GM12892 (cell line): ENCODE measurements around the gene TMED9. TPM values are rescaled to one million over a fixed set of nuclear protein-coding genes. Genes with fewer than 3 reads are reported as not detected.

ENCODE experiments used
- DNase-seq: peaks from one replicate; pipeline ENCODE4 v3.0.0; 2011; ENCODE audit not compliant: insufficient read length
- FAIRE-seq: peaks from 2 replicates; lab custom pipeline; 2011; peaks lifted over from hg19 to GRCh38; lab: Jason Lieb, UNC
- POLR2A ChIP-seq: IDR thresholded peaks from 2 replicates; pipeline ENCODE4 v1.6.1; 2011; ENCODE audit warnings: low read depth, low read length, control low read depth
- POLR2AphosphoS5 ChIP-seq: IDR thresholded peaks from 2 replicates; pipeline ENCODE4 v1.6.1; 2011; ENCODE audit warnings: low read depth, low read length, control low read depth
- TAF1 ChIP-seq: IDR thresholded peaks from 2 replicates; pipeline ENCODE4 v1.6.1; 2011; ENCODE audit warnings: low read depth, mild to moderate bottlenecking, control low read depth, low read length, borderline replicate concordance
- polyA plus RNA-seq: library from polyadenylated mRNA; unstranded; fragments of >200 nt; gene quantifications from one replicate; pipeline ENCODE4 v1.2.1, GENCODE V29; 2012; ENCODE audit warnings: missing spikeins, inconsistent platforms; ENCODE audit not compliant: missing spikeins

Gene TMED9
- 86.8 TPM for polyA plus RNA-seq

DNA sequence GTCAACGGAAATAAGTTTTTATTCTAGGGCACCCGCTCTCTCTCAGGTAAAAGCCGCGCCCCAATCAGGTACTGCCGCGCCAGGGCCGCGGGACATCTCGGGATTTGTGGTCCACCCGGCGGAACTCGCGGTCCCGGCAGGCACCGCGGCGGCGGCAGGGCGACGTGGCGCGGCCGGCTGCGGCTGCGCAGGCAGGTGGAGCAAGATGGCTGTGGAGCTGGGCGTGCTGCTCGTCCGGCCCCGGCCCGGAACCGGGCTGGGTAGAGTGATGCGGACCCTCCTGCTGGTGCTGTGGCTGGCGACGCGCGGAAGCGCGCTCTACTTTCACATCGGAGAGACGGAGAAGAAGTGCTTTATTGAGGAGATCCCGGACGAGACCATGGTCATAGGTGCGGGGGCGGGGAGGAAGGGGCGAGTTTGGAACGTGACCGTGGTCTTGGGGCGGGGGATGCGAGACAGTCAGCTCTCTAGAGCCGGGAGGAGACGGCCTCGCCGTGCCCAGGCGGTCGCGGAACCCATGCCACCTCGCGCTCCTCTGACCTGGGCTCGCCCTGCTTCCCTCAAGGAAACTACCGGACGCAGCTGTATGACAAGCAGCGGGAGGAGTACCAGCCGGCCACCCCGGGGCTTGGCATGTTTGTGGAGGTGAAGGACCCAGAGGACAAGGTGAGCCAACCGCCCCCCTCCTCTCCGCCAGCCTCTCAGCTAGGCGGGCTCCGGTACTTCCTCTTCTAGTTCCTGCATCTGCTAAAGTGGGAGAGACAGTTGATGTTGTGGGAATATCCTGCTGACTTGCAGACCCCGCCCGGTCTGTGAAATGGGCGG lies at the start of gene TMED9:
Gene TMED9, plus strand, starts transcription at position 194 of the 825 bp plus-strand sequence. Its CDS starts 12 bp downstream, at position 206.
- TF ChIP-seq POLR2A: peak; percentile 94
- TF ChIP-seq POLR2AphosphoS5: peak; percentile 94
- peak; percentile 90 for TF ChIP-seq TAF1
- peak; percentile 99 for FAIRE-seq

DNA sequence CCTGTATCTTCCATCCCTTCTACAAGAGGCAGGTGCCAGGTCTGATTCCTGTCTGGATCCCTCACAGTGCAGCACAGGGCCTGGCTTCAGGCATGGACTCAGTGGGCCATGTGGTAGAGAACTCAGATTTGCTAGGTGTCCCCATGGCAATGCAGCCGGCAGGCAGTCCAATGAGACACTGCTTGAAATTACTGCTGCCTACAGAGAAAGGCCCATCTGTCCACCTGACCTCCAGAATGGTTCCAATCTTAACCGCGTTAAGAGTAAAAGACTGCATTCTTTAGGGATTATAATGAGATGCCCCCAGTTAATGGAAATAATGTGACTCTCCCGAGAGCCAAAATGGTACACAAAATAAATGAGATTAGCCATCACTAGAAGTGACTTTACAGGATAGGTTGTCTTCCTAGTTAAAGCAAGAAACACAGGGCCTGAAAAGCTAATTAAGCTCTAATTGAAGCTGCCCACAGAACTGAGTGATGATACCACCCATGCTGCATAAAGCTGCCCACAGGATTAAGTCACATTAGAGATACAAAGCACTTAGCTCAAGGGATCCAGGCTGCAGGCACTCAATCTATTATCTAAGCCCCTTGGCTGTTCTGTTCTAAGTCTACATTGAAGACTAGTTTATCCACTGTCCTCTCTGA lies 49.1 kb upstream of the TMED9 start:
- FAIRE-seq (no peak), DNase-seq (no peak)
- TF ChIP-seq TAF1 (no peak), POLR2A (no peak), POLR2AphosphoS5 (no peak)

More for the DNA sequence above, at the start of gene TMED9:
- DNase-seq: peak; percentile 82

- no peak for DNase-seq
- TF ChIP-seq POLR2A: no peak
- no peak for TF ChIP-seq POLR2AphosphoS5
- no peak for TF ChIP-seq TAF1
- no peak for FAIRE-seq
These were observed 46.3 kb upstream of the TMED9 start for GRCh38 chr5:177545487-177546257.

DNA sequence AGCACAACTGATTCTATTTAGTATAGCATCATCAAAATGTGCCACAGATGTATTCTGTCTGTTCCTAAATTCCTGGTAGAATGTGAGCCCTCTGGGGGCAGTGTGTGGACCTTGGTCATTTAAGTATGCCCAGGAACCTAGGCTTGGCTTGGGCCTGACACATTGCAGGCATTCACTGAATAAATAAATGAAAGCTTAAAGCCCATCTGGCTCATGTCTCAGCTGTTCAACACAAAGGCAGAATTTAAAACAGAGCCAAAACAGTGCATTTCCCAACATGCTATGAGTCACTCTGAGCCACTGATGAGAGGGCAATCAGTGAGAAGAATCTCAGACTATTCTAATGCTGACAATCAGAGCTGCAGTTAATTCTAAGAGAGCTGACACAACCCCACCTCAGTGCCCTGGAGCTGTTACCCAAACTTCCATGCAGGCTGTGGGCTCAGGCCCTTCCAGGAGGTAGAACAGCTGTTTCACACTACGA lies 45.7 kb upstream of the TMED9 start:
- TF ChIP-seq POLR2A (no peak), POLR2AphosphoS5 (no peak), TAF1 (no peak)
- FAIRE-seq (no peak), DNase-seq (no peak)

- DNase-seq: no peak
- TF ChIP-seq POLR2A (no peak), POLR2AphosphoS5 (no peak), TAF1 (no peak)
- FAIRE-seq: no peak
These were observed 44.3 kb upstream of the TMED9 start for GRCh38 chr5:177547736-177548135.

- no peak for FAIRE-seq
- TF ChIP-seq TAF1 (no peak), POLR2A (no peak), POLR2AphosphoS5 (no peak)
- DNase-seq: no peak
These were observed 43.5 kb upstream of the TMED9 start for GRCh38 chr5:177548495-177548894.

GRCh38 chr5:177550122-177550521 lies 41.9 kb upstream of the TMED9 start:
- FAIRE-seq (no peak), DNase-seq (no peak)
- TF ChIP-seq POLR2AphosphoS5 (no peak), TAF1 (no peak), POLR2A (no peak)

- no peak for FAIRE-seq
- TF ChIP-seq TAF1 (no peak), POLR2AphosphoS5 (no peak), POLR2A (no peak)
- DNase-seq: no peak
These were observed 39.1 kb upstream of the TMED9 start for GRCh38 chr5:177552839-177553455.

- FAIRE-seq (peak; percentile 38), DNase-seq (peak; percentile 72)
- TF ChIP-seq POLR2AphosphoS5: no peak
- TF ChIP-seq POLR2A: no peak
- no peak for TF ChIP-seq TAF1
These were observed 38.2 kb upstream of the TMED9 start for GRCh38 chr5:177553671-177554429.
